ENCODE measurements around the gene ZNF888.
"Not testable (repeated sequence)": the region's sequence is repeated elsewhere in the genome, so short reads cannot be mapped to it uniquely, and the experiment has no call there.

ZNF888 gene

DNA sequence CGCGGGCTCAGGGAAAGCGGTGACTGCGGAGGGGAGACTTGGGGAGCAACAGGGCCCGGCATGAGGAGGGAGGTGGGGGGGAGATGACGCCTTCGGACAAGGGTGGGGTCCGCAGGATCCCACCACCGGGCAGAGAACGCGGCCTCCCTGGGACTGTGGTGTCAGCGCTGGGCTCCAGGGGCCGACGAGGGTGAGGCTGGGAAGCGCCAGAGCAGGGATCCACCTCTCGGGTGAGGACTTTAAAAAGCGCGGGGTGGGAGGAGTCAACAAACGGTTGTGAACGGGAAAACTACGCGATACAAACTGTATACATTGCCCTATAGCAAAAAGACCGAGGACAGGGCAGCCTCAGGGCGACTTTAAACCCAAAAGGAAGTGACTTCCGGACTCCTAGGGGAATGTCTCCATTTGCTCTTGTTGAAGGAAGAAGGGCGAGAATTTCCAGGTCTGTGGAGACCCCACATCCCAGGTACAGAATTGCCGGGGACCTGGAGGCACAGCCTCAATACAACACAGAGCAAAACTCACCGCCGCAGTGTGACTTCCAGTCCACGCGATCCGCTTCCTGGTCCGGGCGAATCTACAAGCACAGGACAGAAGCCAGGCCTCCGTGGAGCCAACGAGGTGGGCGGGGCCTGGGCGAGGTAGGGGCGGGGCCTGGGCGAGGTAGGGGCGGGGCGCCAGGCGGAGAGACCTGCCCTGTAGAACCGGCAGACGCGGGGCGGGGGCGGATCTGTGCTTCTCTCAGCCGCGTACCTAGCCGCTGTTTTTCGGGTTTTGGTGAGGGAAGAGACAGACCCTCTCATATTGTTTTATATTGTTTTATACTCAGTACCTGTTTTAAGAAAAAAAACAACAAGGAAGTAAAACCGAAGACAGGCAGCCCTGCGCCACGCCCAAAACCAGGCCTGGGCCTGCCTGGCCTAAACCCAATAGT, at the start of gene ZNF888:
ZNF888 (minus strand) TSS at position 588 of the 937 bp plus-strand sequence. CDS start 5,555 bp downstream, outside the sequence.
- DNase-seq (ENCODE audit: low read depth in 2 of 2), result peak; percentile 66 to 77

DNA sequence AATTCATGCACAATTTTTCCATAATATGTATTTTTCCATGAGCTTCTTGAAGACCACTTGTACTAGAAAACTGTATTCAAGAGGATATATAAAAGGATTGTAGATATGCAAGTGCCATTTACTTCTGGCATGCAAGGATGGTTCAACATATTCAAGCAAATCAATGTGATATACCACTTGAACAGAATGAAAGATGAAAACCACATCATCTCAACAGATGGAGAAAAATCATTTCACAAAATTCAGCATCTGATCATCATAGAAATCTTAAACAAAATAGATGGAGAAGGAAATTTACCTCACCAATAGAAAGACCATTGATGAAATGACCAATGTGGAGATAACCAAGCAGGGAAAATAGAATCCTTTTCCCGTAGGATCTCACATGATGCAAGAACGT, 44.5 kb upstream of the ZNF888 start:
- DNase-seq (ENCODE audit: low read depth in 2 of 2), result no peak

DNA sequence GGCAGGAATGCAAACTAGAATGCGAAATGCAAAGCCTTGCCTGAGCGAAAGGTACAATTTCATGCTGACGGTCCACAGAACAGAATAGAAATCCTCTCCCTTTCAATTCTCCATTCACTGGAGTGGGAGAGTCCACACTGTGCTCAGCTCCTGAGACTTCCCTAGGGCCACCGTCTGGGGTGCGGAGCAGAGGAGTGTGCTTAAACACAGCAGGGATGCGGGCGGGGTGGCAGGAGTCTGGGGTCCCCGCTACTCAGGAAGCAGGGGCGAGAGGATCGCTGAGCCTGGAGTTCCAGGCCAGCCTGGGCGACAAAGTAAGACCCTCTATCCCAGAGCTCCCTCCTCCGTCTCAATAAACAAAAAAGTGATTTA, 40.0 kb upstream of the ZNF888 start:
- no peak for DNase-seq (ENCODE audit: low read depth in 2 of 2)

DNA sequence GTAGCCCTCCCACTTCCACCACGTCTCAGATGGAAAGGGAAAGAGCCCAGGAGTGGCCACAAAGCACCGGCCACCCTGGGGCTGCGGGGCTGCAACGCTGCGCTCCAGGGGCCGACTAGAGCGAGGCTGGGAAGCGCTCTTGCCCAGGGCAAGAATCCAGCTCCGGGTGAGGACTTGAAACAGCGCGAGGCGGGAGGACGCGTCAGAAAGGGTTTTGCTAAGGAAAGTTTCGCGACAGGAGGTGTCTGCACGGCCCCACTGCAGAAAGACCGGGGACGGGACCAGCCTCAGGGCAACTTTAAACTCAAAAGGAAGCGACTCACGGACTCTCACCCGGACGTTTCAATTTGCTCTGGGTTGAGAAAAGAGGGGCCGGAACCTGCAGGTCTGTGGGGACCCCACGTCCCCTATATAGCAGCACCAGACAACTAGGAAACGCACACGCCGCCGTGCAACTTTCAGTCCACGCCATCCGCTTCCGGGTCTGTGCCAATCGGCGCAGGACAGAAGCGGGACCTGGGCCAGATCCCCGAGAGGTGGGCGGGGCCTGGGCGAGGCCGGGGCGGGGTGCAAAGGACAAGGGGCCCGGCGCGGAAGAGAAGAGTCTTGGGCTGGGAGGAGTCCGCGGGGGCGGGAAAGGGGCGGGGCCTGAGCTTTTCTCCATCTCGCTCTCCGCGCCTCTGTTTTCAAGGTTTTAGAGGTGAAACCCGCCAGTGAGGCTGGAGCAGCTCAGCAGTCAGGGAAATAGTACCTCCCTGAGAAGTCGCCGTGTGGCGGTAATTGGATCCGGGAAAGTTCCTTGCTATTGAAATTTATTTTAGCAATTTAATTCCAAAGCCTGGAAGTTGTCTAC, 39.4 kb upstream of the ZNF888 start, which contains the start of gene ZNF816:
ZNF816 (minus strand) TSS at position 488 of the 853 bp plus-strand sequence. CDS start 6,792 bp downstream, outside the sequence.
- peak; percentile 98 for DNase-seq (ENCODE audit: low read depth in 2 of 2)

DNA sequence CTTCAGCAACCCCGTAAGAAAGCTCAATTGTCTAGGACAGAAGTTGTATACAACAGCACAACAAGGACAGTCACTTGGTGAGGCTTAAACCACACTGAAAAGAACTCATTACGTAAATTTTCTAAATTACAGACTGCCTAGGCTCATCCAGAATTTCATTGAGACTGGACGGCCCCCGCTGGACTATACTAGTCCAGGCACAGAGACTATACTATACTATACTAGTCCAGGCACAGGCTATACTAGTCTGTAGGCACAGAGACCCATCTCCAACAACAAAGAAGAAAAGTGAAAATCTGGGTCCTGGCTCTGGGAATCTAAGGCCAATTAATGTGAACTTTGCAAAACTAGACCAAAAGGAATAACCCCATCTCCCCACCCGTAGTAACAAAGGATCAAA, 38.8 kb upstream of the ZNF888 start:
- DNase-seq (ENCODE audit: low read depth in 2 of 2), result no peak

DNA sequence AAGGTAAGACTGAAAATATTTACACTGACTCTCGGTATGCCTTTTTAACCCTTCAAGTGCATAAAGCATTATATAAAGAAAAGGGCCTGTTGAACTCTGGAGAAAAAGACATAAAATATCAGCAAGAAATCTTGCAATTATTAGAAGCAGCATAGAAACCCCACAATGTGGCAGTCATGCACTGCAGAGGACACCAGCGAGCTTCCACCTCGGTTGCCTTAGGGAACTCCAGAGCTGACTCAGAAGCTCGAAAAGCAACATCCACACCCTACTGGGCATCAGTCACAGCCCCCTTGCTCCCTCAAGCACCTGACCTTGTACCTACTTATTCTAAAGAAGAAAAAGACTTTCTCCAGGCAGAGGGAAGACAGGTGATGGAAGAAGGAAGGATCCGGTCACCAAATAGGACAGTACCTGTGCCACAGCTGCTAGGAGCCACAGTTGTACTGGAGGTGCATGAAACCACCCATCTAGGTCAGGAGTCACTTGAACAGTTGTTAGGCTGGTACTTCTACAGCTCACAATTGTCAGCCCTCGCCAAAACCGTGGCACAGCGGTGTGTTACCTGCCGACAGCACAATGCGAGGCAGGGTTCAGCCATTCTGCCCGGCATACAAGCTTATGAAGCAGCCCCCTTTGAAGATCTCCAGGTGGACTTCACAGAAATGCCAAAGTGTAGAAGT, 36.5 kb upstream of the ZNF888 start:
- DNase-seq (ENCODE audit: low read depth in 2 of 2), result no peak

DNA sequence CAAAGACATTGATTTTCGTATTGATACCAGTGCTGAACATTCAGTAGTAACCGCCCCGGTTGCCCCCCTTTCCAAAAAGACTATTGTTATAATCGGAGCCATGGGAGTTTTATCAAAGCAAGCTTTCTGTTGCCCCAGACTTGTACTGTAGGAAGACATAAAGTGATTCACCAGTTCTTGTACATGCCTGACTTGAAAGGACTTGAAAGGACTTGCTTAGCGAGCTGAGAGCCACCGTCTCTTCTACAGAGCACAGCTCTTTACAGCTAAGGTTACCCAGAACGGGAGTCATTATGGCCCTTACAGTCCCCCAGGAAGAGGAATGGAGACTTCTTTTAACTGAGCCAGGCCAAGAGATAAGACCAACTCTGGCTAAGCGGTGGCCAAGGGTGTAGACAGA, 34.4 kb upstream of the ZNF888 start:
- no peak for DNase-seq (ENCODE audit: low read depth in 2 of 2)

DNA sequence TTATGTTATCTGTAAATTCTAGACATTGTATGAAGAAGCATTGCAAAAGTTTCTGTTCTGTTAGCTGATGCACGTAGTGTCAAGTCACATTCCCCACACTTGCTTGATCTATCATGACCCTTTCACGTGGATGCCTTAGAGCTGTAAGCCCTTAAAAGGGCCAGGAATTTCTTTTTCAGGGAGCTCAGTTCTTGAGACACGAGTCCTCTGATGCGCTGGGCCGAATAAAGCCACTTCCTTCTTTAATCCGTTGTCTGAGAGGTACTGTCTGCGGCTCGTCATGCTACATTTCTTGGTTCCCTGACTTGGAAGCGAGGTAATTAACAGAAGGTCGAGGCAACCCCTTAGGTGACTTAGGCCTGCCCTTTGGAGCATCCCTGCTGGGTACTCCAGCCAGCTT, 33.7 kb upstream of the ZNF888 start:
- no peak for DNase-seq (ENCODE audit: low read depth in 2 of 2)

DNA sequence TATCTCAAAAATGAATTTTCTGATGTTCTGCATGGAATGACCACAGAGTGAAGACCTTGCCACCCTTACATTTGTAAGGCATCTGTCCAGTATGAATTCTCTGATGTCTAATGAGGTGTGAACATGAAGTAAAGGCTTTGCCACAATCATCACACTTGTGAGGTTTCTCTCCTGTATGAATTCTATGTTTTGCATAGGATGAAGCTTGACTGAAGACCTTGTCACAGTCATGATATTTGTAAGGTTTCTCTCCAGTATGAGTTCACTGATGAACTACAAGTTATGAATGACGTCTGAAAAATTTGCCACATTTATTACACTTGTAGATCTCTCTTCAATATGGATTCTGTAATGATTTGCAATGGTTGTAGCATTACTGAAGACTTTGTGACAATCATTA, 26.2 kb upstream of the ZNF888 start:
- DNase-seq (ENCODE audit: low read depth in 2 of 2), result no peak

DNA sequence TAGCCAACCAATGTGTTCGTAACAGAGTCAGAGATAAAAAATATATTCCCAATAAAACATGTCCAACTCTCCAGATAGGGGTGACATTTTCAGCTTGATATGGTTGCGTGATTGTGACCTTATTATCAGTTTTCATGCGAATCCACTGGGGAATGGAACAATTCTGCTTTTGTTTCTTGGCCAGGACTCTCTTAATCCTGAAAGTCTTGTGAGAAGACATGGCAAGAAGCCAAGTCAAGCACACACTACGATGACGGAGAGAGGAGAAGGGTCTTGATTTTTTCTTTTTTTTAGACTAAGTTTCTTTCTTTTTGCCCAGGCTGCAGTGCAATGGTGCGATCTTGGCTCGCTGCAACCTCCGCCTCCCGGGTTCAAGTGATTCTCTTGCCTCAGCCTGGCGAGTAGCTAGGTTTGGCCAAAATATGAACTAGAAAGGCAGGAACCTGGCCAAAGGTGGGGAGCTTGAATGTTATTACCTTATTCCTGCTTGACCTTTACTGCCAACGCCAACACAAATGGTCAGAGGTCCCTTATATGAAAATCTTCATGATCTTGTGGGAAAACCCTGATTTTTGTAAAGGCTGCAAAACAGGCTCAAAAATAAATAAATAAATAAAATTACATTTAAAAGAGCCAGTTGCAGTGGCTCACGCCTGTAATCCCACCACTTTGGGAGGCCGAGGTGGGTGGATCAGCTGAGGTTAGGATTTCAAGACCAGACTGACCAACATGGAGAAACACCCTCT, 25.0 kb upstream of the ZNF888 start:
- DNase-seq (ENCODE audit: low read depth in 2 of 2), result no peak

DNA sequence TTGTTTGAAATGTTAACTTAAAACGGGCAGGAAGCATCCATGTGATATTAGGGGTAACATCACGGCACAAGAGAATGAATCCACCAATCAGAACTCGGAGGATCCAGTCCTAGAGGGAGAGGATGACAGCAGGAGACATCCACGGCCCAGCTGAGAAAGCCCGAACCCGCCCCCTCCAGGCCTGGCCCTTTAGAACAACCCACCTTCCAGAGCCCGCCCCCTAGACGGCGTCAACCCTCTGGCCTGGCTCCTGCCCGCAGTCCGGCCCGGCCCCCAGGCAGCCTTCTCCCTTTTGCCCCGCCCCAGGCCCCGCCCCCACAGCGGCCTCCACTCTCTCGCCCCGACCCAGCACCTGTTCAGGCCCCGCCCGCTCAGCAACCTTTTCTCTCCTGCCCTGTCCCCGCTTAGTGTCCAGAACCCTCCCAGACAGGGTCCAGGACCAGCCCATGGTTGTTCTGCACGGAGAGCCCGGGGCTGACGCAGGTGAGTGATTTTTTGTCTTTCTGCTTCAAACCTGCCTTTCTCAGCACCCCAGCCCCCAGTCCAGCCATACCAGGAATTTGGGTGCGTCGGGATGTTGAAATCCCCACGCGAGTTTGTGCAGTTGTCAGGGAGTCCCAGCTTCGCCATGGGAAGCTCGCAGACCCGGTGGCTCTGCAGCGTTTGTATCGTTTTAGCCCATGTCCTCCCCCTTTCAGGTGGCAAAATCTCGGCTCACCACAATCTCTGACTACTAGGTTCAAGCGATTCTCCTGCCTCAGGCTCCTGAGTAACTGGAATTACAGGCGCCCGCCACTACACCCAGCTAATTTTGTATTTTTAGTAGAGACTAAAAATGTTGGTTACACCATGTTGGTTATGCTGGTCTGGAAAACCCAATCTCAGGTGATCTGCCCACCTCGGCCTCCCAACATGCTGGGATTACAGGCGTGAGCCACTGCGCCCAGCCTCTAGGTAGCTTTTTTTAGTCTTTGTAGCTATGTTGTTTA, 23.4 kb upstream of the ZNF888 start:
- no peak for DNase-seq (ENCODE audit: low read depth in 2 of 2)

DNA sequence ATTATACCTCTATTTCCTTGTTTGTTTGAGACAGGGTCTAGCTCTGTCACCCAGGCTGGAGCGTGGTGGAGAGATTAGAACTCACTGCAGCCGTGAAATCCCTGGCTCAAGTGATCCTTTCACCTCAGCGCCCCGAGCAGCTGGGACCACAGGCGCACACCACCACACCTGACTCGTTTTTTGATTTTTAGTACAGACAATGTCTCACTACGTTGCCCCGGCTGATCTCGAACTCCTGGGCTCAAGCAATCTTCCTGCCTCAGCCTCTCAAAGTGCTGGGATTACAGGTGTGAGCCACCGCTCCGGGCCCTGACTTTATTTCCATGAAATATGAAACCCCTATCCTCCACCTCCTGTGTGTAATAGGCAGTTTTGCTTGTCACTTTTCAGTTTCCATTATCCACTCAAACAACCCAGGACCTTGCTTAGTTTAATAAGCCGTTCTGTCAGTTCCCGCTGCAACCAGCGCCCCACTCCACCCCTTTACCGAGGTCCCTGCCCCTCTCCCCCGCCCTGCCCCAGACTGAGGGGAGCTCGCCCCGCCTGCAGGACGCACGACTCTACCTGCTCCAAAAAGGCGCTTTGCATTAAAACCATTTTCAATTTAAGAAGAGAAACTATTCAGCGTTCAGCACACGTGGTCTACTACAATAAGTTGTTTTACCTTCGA, 22.6 kb upstream of the ZNF888 start:
- no peak for DNase-seq (ENCODE audit: low read depth in 2 of 2)

DNA sequence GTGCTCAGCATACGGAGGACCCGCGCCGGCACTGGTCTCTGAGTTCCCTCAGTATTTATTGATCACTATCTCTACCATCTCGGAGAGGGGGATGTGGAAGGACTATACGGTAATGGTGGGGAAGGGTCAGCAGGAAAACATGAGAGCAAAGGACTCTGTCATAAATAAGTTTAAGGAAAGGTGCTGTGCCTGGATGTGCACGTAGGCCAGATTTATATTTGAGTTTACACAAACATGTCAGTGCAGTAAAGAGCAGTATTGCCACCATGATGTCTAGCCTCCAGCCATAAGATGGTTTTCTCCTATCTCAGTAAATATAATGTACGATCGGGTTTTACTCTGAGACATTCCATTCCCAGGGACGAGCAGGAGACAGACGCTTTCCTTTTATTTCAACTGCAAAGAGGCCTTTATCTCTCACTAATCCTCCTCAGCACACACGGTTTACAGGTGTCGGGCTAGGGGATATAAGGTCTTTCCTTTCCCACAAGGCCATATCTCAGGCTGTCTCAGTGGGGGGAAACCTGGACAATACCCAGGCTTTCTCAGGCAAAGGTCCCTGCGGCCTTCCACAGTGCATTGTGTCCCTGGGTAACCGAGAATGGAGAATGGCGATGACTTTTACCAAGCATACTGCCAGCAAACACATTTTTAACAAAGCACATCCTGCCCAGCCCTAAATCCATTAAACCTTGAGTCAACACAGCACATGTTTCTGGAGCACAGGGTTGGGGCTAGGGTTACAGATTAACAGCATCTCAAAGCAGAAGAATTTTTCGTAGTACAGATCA, 21.7 kb upstream of the ZNF888 start:
- DNase-seq (ENCODE audit: low read depth in 2 of 2), result not testable (repeated sequence)

DNA sequence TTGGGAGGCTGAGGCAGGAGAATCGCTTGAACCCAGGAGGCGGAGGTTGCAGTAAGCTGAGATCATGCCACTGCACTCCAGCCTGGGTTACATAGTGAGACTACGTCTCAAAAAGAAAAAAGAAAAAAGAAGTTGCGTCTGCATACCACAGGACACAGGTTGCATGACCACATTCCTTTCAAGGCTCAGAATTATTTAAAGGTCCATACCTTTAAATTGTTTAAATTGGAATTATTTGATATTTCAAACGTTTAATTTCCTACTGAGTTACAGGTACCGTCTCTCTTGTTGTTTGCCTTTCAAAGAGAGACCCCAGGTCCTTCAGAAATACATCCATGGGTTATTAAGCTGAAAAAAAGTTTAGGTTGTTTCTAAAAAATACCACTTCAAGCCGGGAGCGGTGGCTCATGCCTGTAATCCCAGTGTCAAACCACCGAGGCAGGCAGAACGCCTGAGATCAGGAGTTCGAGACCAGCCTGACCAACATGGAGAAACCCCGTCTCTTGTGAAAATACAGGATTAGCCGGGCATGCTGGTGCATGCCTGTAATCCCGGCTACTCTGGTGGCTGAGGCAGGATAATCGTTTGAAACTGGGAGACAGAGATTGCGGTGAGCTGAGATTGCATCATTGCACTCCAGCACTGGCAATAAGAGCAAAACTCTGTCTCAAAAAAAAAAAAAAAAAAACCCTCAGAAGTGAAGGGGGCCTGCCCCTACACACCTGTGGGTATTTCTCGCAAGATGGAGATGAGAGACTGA, 20.8 kb upstream of the ZNF888 start:
- no peak for DNase-seq (ENCODE audit: low read depth in 2 of 2)

DNA sequence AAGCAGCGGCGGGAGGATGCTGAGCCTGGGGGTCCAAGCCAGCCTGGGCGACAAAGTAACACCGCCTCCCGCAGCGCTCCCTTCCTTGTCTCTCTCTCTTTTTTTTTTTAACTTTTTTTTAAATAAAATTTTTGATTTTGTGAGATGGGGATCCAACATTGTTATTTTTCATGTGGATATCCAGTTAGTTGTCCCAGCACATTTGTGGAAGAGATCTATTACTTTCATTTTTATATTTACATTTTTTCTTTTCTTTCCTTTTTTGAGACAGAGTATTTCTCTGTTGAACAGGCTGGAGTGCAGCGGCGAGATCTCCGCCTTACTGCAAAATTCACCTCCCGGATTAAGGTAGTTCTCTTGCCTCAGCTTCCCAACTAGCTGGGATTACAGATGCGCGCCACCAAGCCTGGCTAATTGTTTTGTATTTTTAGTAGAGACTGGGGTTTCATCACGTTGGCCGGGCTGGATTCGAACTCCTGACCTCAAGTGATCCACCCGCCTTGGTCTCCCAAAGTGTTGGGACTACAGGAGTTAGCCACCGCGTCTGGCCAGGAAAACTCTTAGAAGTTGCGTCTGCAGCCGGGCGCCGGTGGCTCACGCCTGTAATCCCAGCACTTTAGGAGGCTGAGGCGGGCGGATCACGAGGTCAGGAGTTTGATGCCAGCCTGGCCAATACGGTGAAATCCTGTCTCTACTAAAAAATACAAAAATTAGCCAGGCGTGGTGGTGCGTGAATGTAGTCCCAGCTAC, 20.1 kb upstream of the ZNF888 start:
- DNase-seq (ENCODE audit: low read depth in 2 of 2), result no peak

DNA sequence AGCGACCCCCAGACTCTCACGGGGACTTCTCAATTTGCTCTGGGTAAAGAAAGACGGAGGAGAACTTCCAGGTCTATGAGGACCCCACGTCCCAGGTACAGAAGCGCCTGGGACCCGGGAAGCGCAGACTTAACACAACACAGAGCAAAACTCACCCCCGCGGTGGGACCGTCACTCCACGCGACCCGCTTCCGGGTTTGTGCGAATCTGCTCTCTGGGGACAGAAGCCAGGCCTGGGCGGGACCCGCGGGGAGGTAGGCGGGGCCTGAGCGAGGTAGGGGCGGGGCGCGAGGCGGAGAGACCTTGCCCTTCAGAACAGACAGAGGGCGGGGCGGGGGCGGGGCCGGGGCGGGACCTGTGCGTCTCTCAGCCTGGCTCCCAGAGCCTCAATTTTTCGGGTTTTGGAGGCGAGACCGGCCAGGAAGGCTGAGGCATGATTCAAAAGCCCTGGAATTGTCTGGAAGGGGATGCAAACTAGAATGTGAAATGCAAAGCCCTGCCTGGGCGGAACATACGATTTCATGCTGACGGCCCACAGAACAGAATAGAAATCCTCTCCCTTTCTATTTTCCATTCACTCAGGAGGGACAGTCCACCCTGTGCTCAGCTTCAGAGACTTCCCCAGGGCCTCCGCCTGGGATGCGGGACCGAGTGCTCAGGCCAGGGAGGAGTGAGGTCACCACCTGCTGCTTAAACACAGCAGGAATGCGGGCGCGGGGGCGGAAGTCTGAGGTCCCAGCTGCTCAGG, 19.3 kb upstream of the ZNF888 start:
- peak; percentile 86 to 88 for DNase-seq (ENCODE audit: low read depth in 2 of 2)
